Uterus (tissue), 4 donors: ENCODE data around the gene CYP2E1. TPM values are rescaled to one million over a fixed set of nuclear protein-coding genes. Genes with fewer than 3 reads are reported as not detected.
A peak's percentile ranks its signal among the peaks of the same experiment; 100 is the strongest.

Experiments
- DNase-seq, 2 donors: peaks; one replicate each; pipeline ENCODE4 v3.0.0-alpha.2; 2019 to 2020
- H3K27ac ChIP-seq, 2 donors: fragments of 200-600 bp; sonication (generic); 1 replicate in 1 of 2; 2 replicates in 1 of 2; pipeline ENCODE4 v1.5.1; 2016 to 2018
- H3K27me3 ChIP-seq, 2 donors: fragments of 200-600 bp; sonication (generic); one replicate each; pipeline ENCODE4 v1.5.1; 2018 to 2019; ENCODE audit warnings: control low read depth in 1 of 2
- H3K36me3 ChIP-seq, 2 donors: fragments of 200-600 bp; sonication (generic); one replicate each; pipeline ENCODE4 v1.5.1; 2019; ENCODE audit warnings: control low read depth in 1 of 2
- H3K4me1 ChIP-seq, 2 donors: fragments of 200-600 bp; sonication (generic); one replicate each; pipeline ENCODE4 v1.5.1; 2018 to 2019; ENCODE audit warnings: control low read depth in 1 of 2
- H3K4me3 ChIP-seq, 2 donors: fragments of 200-600 bp; sonication (generic); 1 replicate in 1 of 2; 2 replicates in 1 of 2; pipeline ENCODE4 v1.5.1; 2018 to 2019; ENCODE audit warnings: mild to moderate bottlenecking in 1 of 2
- H3K9me3 ChIP-seq, 2 donors: fragments of 200-600 bp; sonication (generic); one replicate each; pipeline ENCODE4 v1.5.1; 2019; ENCODE audit warnings: control low read depth in 1 of 2
- POLR2A ChIP-seq, 2 donors: fragments of 450-650 bp; IDR thresholded peaks; one replicate each; pipeline ENCODE4 v1.6.1; 2016; ENCODE audit warnings: antibody characterized with exemption in 2 of 2, mild to moderate bottlenecking in 1 of 2, moderate library complexity in 1 of 2
- intact Hi-C: fragments of 100-400 bp; cut with DNase I; formaldehyde crosslinking; loops from one replicate; pipeline ENCODE4 v1.15.1; 2023; ENCODE audit warnings: low total_unique reads
- total RNA-seq, 4 donors: library from RNA; depleted of rRNA in 3 of 4; stranded (reverse); fragments of >200 nt in 3 of 4; gene quantifications; one replicate each; pipeline versions ENCODE4 v1.1.0 to v1.2.4, GENCODE V29; 2014 to 2023
- TF ChIP-seq, protein P1 (sequence below), 4 experiments: fragments of 200-600 bp in 2 of 4; fragments of 450-650 bp in 2 of 4; sonication (generic) in 2 of 4; IDR thresholded peaks; one replicate each; pipeline ENCODE4 v1.5.1; 2016 to 2019; ENCODE audit warnings: antibody characterized with exemption in 4 of 4, mild to moderate bottlenecking in 2 of 4, moderate library complexity in 1 of 4
- donor health status: DM: yes; HTN: yes; CAD: no.

The CYP2E1 gene
- total RNA-seq, 4 donors from 2014 or later = 0.29 to 6.9 (median 1.1) TPM

- TF ChIP-seq, protein P1, sequence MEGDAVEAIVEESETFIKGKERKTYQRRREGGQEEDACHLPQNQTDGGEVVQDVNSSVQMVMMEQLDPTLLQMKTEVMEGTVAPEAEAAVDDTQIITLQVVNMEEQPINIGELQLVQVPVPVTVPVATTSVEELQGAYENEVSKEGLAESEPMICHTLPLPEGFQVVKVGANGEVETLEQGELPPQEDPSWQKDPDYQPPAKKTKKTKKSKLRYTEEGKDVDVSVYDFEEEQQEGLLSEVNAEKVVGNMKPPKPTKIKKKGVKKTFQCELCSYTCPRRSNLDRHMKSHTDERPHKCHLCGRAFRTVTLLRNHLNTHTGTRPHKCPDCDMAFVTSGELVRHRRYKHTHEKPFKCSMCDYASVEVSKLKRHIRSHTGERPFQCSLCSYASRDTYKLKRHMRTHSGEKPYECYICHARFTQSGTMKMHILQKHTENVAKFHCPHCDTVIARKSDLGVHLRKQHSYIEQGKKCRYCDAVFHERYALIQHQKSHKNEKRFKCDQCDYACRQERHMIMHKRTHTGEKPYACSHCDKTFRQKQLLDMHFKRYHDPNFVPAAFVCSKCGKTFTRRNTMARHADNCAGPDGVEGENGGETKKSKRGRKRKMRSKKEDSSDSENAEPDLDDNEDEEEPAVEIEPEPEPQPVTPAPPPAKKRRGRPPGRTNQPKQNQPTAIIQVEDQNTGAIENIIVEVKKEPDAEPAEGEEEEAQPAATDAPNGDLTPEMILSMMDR (IDR thresholded peaks at IDR 0.05) = no peak
- no peak for TF ChIP-seq POLR2A (IDR thresholded peaks at IDR 0.05)
- Histone ChIP-seq H3K27ac (no peak overlapping the region), H3K27me3 (no peaks in the 10 kb centered on the region), H3K4me3 (no peak overlapping the region), H3K36me3 (no peaks in the 10 kb centered on the region), H3K9me3 (no peaks in the 10 kb centered on the region), H3K4me1 (no peaks in the 10 kb centered on the region)
- intact Hi-C loops = no loop called here
- no peak for DNase-seq
Measured at GRCh38 chr10:133555521-133555920, 28.4 kb downstream of the CYP2E1 start.

DNA sequence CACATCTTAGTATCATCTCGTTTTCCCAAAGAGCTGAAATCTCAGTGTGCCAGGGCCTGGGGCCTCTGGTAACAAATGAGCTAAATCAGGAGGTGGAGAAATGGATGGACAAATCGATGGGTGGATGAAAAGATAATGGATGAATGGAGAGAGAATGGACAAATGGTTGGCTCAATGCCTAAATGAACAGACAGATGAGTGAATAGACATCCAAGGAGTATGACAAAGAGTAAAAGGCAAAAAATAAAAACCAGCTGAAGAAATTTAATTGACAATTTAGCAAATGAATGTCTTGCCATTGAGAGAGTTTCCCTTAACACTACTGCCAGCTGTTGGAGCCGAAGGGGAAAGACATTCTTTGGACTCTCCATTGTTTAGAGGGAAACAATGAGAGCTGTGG lies 30.2 kb downstream of the CYP2E1 start:
- no peaks in the 10 kb centered on the region for H3K9me3 ChIP-seq
- TF ChIP-seq POLR2A (IDR thresholded peaks at IDR 0.05) = no peak
- TF ChIP-seq, protein P1 (IDR thresholded peaks at IDR 0.05) = no peak
- intact Hi-C loops = no loop called here

GRCh38 chr10:133559216-133559615 lies 32.1 kb downstream of the CYP2E1 start:
- H3K9me3 ChIP-seq = no peaks in the 10 kb centered on the region
- H3K4me3 ChIP-seq = no peak overlapping the region
- TF ChIP-seq, protein P1 (IDR thresholded peaks at IDR 0.05) = no peak
- no peak for TF ChIP-seq POLR2A (IDR thresholded peaks at IDR 0.05)
- H3K27ac ChIP-seq = no peak overlapping the region
- H3K36me3 ChIP-seq = no peaks in the 10 kb centered on the region
- intact Hi-C loops = no loop called here
- no peaks in the 10 kb centered on the region for H3K27me3 ChIP-seq
- no peak for DNase-seq
- H3K4me1 ChIP-seq = no peaks in the 10 kb centered on the region

More for the DNA sequence above, 30.2 kb downstream of the CYP2E1 start:
- no peaks in the 10 kb centered on the region for H3K4me1 ChIP-seq
- H3K4me3 ChIP-seq = no peak overlapping the region
- H3K27me3 ChIP-seq = no peaks in the 10 kb centered on the region
- DNase-seq = no peak
- H3K36me3 ChIP-seq = no peaks in the 10 kb centered on the region
- H3K27ac ChIP-seq = no peak overlapping the region

DNA sequence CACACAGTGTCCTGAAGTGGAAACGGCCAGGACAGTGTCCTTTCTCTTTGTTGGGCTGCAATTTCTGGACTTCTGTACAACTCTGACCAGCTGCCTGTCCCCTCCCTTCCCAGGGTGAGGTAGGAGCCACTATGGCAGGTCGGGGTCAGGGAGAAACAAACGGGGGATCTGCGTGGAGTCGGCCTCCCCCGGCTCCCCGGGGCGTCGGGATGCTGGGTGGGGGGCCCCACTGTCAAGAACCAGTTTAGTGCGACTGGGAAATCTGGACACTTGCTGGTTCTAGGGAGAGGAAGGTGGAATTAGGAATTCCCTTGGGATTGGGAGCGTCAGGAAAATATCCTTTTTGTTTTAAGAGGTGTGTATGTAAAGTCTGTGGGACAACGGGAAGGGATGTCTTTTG lies 37.7 kb downstream of the CYP2E1 start:
- Histone ChIP-seq H3K27me3 (no peaks in the 10 kb centered on the region), H3K4me1 (no peaks in the 10 kb centered on the region), H3K27ac (no peak overlapping the region), H3K36me3 (no peaks in the 10 kb centered on the region), H3K9me3 (no peaks in the 10 kb centered on the region), H3K4me3 (no peak overlapping the region)
- intact Hi-C loops = no loop called here
- TF ChIP-seq, protein P1 (IDR thresholded peaks at IDR 0.05) = no peak
- no peak for TF ChIP-seq POLR2A (IDR thresholded peaks at IDR 0.05)
- no peak for DNase-seq

- no peaks in the 10 kb centered on the region for H3K4me1 ChIP-seq
- H3K27ac ChIP-seq = no peak within 1 kb of the TSS
- peak in 1 of 2 donors; percentile 48 for DNase-seq
- TF ChIP-seq POLR2A (IDR thresholded peaks at IDR 0.05) = no peak
- TF ChIP-seq, protein P1 (IDR thresholded peaks at IDR 0.05) = no peak
- intact Hi-C loops = no loop called here
- H3K4me3 ChIP-seq = no peak within 1 kb of the TSS
- no peaks in the 10 kb centered on the region for H3K9me3 ChIP-seq
- no peaks in the 10 kb centered on the region for H3K27me3 ChIP-seq
- no peaks in the 10 kb centered on the region for H3K36me3 ChIP-seq
Measured at GRCh38 chr10:133565441-133566294, 38.5 kb downstream of the CYP2E1 start, which contains the start of gene SYCE1. Gene SYCE1, minus strand, starts transcription at chr10:133565583. Its CDS starts 54 bp downstream, at chr10:133565529.
